Measurements from ENCODE around the gene IGSF21.

Gene IGSF21

DNA sequence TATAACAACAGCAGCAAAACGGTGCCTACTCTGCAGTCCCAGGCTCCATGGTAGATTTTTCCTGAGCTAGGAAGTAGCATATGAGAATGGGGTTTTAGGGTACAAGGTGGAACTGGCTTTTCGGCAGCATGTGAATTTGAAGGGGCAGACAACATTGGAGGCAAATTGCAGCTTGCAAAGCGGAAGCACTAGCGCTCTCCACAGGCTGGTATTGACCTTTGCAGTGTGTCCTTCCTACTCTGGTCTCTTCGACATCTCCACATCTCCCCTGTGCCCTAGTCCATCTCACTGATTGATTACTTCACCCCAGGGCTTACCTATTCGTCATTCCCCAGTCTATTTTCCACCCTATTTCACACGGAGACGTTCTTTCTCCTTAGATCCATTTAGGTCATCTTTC, 13.0 kb downstream of the IGSF21 start:
- FAIRE-seq: no peak

DNA sequence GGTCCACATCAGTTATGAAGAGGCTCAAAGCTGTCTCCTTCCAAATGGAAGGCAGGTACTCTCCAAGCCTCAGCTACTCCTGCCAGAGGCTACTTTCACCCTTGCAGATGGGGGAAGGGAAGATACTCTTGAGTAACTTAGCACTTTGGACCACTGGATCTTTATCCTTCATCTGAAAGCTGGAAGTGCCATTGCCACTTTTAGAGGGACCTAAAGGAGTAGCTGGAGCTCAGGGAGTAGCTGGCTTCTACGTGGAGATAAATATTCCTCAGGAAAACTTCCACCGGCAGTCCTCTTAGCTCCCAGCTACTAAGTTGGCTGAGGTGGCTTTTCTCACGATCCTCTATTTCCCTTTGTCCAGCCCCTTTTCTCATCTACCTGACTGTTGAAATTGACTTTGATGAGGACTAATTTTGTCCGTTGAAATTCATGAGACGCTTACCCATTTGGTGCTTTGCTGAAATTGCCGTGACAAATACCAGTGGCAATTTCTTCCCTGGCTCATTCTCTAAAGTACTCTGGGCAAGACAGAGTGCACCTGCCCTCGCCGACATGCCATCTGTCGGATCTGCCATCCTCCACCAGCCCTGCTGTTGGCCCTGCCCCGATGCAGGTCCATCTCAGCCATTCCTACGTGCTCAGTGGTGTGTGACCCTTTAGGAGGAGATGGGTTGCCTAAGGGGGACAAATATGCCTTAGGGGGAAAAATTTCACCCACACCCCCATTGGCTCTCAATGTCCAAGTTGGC, 13.6 kb downstream of the IGSF21 start:
- no peak for FAIRE-seq

DNA sequence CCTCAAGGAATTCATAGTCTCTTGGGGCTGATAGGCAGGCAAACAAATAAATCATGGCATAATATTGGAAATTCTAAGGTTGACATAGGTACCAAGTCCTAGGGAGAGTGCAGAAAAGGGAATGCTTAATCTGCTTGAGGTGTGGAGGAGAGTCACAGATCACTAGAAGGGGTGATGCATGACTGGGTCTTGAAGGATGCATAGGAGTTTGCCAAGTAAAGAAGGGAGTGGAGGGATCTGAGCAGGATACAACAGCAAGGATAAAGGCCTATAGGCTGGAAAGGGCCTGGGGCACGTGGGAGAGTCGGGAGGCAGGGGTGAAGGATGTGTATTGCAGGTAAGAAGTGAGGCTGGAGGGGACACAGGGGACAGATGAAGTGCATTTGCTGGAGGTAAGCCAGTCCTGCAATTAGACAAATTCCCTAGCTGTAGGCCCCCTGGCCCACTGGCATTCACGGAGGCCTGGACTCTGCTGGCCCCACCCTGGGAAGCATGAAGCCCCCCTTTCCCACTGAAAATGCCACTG, 15.9 kb downstream of the IGSF21 start:
- FAIRE-seq: no peak

DNA sequence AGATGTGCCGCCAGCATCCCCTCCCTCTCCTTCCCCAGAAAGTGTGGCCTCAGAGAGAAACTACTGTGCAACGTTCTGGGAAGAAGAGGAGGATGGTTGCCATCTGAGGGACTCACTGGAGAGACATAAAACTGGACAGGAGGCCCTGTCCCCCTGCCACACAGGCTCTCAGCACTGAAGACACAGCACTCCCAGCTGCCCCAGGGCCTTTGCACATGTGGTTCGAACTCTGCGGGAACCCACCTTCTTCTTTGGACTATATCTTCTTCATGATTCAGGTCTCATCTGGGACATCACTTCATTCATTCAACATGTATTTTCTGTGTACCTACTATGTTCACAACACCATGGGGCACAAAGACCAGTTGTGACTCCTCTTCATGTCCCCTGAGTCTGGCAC, 17.4 kb downstream of the IGSF21 start:
- no peak for FAIRE-seq

DNA sequence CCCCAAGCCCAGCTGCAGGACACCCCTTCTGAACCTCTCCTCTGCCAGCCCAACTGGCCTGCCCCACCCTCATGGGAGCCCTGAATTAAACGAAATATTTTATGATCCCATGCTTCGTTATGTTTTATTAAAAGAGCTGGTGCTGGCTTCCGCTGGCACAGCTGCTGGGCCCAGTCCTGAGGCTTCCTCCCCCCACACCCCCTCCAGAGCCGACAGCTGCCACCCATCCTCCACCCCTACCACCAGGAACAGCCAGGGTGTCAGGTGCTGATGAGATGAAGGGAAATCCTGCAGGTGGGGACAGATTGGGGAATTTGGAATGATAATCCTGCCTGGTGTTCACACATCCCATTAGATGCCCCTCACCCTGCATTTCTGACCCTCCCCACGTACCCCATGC, 19.0 kb downstream of the IGSF21 start:
- FAIRE-seq: no peak

DNA sequence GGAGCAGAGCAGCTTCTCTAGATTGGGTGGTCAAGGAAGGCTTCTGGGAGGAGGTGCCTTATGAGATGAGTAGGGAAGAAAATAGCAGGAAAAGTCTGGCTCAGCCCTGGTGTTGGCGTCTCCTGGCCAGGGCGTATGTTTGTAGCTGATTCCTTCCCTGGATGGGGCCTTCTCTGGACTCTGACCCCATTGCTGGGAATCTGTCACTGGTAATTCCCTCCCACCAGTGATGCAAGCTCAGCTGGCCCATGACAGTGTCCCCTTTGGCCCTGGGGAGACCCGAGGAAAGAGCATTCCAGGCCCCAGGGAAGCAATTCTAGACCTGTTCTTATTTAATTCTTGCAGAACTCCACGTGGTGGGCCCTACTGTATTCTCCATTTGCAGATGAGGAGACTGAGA, 20.7 kb downstream of the IGSF21 start:
- no peak for FAIRE-seq

DNA sequence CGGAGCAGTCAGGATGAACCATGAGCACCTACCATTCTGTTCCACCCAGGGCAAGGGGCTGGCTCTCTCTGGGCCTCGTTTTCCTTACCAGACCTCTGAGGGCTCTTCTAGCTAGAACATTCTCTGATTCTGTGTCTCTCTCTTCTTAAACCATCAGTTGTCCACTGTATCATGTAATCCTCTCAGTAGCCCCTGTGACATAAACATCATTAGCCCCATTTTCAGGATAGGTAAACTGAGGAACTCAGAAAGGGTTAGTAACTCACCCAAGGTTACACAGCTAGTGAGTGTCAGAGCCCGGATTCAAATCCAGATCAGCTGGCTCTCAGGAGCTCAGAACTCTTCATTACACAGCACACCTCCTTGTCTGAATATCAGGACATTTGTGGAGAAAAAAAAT, 22.8 kb downstream of the IGSF21 start:
- no peak for FAIRE-seq

DNA sequence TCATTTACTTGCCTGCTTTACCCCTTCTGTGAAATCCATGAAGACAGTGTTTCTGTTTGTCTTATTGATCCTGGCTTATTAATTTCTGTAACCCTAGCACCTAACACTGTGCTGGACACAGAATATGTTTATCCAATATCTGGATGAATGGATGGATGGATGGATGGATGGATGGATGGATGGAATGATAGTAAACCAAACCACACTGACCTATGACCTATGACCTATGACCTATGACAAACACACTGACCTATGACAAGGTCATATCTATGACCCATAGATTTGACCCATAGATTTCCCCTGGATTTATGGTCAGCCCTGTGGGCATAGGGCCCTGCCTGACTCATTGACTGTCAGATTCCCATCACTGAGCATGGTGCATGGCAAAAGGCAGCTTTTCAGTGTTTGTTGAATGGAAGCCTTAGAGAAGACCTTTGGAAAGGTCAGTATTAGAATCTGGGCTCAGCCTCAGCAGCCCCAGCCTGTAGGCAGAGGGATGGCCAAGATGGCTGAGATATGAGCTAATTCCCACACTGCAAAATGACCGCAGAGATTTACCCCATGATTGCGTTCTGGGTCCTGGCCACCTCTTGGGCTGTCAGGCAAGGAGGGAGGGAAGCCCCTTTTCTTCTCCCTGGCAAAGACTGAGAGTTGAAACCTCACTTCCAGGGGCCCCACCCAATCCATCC, 24.6 kb downstream of the IGSF21 start:
- no peak for FAIRE-seq

DNA sequence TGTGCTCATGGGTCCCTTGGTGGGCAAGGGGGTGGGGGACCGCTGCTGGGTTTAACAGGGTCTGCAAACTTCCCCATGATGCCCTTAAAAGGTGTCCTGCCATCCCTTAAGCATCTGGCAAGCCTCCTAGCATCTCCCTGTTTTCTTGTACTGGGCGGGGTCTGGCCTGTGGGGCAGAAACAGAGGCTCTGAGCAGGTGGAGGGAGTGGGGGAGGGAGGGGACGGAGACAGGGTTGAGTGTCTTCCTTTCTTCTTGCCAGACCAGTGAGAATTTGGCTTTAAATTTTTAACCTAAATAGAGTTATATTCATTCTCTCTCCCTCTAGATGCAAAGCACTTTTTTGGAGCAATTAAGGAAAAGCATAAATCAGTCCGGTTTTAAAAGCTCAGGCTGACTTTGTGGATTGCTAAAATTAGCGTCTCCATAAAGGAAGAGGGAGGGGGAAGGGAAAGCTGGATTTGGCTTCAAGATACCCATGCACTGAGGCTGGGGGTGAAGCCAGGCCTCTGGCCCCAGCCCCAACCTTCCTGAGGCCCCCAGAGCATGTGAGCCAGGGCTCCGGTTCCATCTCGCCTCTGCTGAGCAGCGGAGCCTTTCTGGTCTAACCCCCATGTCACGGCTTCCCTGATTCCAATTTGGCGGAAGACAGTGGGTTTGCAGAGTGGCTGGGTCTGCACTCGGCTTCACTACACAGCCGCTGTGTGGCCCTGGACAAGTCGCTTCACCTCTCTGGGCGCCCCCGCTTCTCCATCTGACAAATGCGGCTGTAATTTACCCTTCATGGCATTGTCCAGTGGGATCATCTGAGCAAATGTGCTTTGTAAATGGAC, 25.3 kb downstream of the IGSF21 start:
- FAIRE-seq: no peak

DNA sequence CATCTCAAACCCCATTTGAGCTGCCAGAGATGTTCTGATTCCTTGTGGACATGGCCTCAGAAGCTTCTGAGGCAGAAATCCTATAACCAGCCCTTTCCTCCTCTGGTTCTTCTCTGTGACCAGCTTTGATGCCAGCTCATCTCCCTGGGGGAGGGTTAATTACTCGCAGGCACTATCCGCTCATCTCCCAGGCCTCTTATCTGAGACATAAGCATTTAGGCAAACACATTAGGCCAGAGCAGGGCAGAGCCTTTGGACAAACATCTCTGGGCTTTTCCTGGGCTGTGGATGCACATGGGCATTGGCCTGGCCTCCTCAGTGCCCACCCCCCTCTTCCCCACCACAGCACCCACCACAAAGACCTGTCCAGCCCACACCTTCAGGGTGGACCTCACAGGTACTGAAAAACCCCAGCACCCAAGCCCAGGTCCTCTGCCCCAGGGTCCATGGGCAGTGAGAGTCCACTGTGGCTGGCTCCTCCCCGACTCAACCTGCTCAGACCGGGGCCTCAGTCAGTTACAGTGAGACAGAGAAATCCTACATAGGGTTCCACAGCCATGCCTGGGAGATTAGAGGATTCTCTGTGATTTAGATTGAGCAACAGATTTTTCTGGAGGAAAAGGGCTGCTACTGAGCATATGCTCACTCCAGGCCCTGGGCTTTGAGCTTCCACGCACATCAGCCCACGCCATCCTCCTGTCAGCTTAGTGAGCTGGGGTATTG, 26.9 kb downstream of the IGSF21 start:
- no peak for FAIRE-seq

DNA sequence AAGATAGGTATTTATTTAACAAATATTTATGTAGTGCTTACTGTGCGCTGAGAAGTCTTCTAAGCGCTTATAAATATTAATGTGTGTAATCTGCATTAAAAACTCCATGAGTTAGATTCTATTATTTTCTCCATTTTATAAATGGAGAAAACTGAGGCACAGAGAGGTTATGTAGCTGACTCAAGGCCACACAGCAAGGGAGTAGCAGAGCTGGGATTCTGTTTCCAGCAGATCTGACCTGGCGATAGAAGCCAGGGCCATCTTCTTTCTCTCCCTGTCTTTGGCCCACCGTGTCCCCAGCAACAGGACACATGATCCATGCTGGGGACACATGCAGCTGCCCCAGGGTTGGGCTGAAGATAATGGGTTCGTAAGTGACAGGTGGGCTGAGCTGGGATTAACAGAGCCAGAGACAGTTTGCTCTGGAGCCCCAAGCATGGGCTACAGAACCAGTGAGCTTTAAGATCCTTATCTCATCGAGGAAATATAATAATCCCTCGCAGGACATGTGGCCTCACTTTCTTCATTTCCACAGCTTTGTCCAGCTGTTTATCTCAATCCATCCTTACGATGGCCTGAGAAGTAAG, 30.3 kb downstream of the IGSF21 start:
- FAIRE-seq: no peak

DNA sequence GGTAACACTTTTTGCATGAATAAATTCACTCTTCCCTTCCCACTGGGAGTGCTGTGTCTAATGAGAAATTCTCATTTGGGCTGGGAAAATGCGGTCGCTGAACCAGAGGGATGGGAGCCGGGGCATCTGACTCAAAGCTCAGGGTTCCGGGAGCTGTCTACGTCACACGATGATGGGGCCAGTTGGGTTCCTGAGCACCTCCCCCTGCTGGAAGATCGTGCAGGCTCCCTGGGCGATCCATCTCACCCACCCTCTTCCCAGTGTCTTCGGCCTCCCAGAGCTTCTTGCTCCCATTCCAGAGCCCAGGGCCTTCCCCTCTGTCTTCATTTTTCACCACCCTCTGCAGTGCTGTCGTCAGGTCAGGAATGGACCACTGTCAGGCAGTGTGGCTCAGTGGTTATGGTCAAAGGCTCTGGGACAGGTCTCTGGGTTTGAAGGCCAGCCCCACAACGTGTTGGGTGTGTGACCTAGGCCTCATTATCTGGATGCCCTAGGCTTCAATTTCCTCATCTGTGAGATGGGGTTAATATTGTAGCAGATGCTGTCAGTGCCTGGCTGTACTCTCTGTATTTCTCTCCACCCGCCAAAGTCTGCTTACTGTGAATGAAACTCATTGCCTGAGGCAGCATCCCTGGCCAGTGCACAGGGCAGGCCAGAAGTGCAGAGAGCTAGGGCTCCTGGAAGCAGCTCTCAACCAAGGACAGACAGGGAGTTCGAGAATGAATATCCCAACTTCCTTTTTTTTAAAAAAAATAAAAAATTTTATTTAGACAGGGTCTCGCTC, 31.8 kb downstream of the IGSF21 start:
- FAIRE-seq: no peak

DNA sequence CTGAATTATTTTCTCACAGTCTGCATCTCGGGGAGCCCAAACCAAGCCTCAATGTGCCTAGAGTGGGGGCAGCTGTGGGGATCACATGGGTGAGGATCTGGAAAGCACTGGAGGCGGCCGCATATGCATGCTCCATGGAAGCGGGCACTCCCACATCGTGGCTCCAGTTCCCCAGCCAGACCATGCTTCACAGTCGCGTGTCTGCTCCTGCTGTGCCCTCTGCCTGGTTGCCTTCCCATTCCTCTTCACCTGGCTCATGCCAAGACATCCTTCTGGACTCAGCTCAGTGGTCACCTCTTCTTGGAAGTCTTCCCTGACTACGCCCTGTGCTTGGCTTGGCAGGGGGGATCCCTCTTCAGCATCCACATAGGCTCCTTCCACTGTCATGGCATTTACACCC, 32.8 kb downstream of the IGSF21 start:
- FAIRE-seq: no peak

DNA sequence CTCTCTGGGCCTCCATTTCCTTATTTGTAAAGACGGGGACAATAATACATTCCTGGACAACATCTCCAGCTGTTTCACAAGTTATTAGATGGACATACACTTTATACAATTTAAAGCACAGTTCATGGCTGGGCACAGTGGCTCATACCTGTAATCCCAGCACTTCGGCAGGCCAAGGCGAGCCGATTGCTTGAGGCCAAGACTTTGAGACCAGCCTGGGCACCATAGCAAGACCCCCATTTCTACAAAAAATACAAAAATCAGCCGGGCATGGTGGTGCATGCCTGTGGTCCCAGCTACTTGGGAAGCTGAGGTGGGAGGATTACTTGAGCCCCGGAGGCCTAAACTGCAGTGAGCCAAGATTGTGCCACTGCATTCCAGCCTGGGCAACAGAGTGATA, 34.1 kb downstream of the IGSF21 start:
- FAIRE-seq: no peak

DNA sequence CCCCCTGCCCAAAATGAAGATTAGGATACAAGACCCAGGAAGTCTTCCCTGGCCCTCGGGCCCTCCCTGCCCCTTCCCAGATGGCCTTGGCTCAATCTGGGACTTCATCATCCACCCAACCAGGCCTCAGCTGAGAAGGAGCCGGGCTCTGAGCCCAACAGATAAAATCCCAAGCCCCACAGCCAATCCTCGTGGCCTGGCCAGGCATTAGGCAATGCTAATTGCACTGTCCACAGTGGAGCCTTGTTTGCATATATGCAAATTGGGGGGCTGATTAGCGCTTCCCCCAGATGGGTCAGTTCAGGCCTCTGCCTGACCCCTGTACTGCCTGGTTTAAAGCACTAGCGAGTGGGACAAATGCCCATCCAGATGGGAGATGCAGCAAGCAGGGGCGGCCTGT, 34.9 kb downstream of the IGSF21 start:
- FAIRE-seq: no peak

DNA sequence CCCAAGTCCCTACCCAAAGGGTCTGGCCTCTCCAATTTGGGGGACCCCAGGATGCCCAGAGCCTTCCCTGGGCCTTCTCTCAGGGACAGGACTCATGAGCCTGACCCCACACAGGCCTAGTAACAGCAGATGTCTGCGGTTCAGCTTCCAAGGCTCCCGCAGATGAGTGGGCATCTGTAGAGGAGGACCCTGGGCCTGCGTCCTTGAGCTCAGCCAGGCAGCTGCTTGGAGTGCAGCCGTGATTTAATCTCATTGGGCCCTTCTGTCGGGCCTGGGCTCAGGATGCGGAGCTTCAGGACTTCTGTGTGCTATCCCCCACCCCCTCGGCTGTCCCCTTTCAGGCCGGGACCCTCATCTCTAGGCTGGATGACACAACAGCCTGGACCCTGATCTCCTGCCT, 35.4 kb downstream of the IGSF21 start:
- FAIRE-seq: no peak

DNA sequence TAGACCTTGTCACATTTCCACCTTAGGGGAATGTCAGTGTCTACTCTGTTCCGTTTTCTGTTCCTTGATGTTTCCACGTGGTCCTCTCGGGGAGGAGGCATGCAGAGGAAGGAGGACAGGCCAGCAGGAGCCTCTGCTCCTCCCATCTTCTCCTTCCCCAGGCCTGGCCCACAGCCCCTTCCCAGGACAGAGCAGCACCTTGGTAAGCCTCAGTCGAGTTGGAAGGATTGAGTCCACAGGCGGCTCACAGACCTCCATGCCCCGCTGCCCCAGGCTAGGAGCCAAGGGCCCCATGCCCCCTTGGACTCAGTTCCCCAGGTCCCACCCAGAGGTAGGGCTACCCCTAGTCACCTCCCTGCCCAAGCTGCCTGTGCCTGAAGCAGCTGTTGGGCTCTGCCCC, 36.5 kb downstream of the IGSF21 start:
- FAIRE-seq: no peak

DNA sequence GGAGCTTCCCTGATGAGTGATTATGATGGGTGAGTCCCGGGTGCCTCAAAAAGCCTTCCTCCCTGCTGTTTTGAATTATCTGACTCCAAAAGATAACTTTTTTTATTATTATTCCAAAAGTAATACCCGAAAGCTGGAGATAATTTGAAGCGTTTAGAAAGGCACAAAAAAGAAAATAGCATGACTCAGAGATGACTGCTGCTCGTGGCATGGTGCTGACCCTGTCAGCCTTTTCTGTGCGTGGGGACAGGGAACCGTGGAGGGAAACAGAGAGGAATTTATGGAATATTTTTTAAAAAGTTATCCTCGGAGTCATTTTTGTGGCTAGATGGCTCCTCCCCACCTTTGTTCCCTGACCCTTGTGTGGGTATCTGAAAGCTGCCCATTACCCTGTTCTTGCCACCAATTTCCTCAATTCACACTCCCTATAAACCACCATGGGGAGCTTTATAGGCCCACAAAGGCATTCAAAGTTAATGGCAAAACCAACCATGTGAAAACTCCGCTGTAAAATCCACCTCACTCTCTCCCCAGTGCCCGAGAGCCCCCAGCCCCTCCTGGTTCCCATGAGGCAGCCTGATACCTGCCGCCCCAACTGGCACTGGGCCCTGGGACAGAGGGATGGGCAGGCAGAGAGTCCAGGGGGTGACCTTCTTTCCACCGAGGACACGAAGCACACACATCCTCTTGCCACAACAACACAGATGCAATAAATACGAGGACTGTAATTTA, 37.5 kb downstream of the IGSF21 start:
- FAIRE-seq: no peak

DNA sequence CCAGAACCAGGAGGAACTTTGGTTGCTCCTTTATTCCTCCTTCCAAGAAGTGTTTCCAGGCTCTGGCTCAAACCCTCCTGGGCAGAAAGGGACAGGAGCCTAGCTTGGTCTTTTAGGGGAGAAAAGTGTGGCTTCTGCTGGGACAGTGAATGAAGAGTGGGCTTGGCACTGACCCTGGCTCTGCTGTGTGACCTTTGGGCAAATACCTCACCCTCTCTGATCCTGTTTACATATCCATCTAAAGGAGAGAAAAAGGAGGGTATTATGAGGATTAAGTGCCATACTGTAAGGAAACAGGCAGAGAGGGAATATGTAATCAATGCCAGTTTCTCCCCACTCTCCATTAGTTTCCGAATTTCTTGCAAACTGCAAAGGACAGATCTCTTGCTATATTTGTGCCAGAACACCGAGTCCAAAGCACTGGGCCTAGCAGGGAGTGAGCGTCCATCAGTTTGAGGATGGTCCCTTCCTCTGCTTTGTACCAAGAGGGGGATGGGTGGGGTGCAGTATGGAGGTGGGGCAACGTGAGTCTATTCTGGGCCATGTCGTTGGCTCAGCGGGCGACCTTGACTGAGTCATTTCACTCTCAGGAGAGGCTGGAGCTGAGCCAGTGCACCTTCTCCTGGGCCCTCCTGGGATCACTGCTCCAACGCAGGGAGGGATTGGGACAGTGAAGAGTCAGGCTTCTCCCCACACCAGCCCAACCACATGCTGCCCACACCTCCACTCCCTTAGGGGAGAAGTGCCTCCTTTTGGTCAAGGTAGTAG, 38.4 kb downstream of the IGSF21 start:
- FAIRE-seq: no peak

DNA sequence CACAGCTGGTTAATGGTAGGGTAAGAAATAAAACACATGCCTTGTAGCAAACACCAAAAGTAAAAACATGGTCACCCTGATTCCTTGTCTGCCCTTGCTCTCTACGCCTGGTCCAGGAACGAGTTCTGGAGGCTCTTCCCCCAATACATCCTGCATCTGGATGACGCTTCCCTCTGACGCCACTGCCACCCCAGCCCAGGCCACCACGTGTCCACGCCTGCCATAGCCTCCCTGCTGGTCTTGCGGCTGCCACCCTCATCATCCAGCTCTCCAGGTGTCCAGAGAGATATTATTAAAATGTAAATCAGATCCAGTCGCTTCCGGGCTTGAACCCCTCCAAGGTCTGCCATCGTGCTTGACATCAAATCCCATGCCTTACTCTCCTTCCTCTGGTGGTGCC, 39.3 kb downstream of the IGSF21 start:
- FAIRE-seq: no peak

Data from endometrium (tissue), 2 donors.